Activated CD8-positive, alpha-beta memory T cell treated with anti-CD3 and anti-CD28 coated beads for 24 hours (primary cell): ENCODE results near the gene CACNB4.

ENCODE experiments used
- DNase-seq: peaks from one replicate; pipeline ENCODE4 v3.0.0-alpha.2; 2020

CACNB4 gene

GRCh38 chr2:152086231-152086630 is 12.6 kb downstream of the CACNB4 start:
- DNase-seq: no peak

GRCh38 chr2:152084076-152084475 is 14.8 kb downstream of the CACNB4 start:
- no peak for DNase-seq

GRCh38 chr2:152083202-152083875 is 15.5 kb downstream of the CACNB4 start:
- no peak for DNase-seq

GRCh38 chr2:152078662-152079061 is 20.2 kb downstream of the CACNB4 start:
- DNase-seq: no peak

- DNase-seq: no peak
Measured at GRCh38 chr2:152078023-152078422, 20.8 kb downstream of the CACNB4 start.

- no peak for DNase-seq
Measured at GRCh38 chr2:152075461-152076050, 23.3 kb downstream of the CACNB4 start.

GRCh38 chr2:152072011-152072410 is 26.8 kb downstream of the CACNB4 start:
- DNase-seq: no peak

GRCh38 chr2:152071518-152071917 is 27.3 kb downstream of the CACNB4 start:
- no peak for DNase-seq

- DNase-seq: no peak
Measured at GRCh38 chr2:152071092-152071491, 27.8 kb downstream of the CACNB4 start.

- DNase-seq: no peak
Measured at GRCh38 chr2:152068226-152068625, 30.6 kb downstream of the CACNB4 start.

- DNase-seq: no peak
Measured at GRCh38 chr2:152067823-152068222, 31.0 kb downstream of the CACNB4 start.

- no peak for DNase-seq
Measured at GRCh38 chr2:152065945-152066344, 32.9 kb downstream of the CACNB4 start.

GRCh38 chr2:152064001-152064400 is 34.8 kb downstream of the CACNB4 start:
- DNase-seq: no peak

GRCh38 chr2:152063325-152063924 is 35.4 kb downstream of the CACNB4 start:
- DNase-seq: no peak

- DNase-seq: no peak
Measured at GRCh38 chr2:152062125-152063091, 36.4 kb downstream of the CACNB4 start.

GRCh38 chr2:152061383-152061782 is 37.5 kb downstream of the CACNB4 start:
- DNase-seq: no peak

GRCh38 chr2:152058655-152059054 is 40.2 kb downstream of the CACNB4 start:
- no peak for DNase-seq

- no peak for DNase-seq
Measured at GRCh38 chr2:152056418-152056817, 42.4 kb downstream of the CACNB4 start.

- DNase-seq: no peak
Measured at GRCh38 chr2:152055366-152056108, 43.3 kb downstream of the CACNB4 start.

GRCh38 chr2:152054593-152054992 is 44.3 kb downstream of the CACNB4 start:
- no peak for DNase-seq

GRCh38 chr2:152051436-152051835 is 47.4 kb downstream of the CACNB4 start:
- DNase-seq: no peak

- no peak for DNase-seq
Measured at GRCh38 chr2:152050915-152051314, 47.9 kb downstream of the CACNB4 start.

- DNase-seq: no peak
Measured at GRCh38 chr2:152050341-152050740, 48.5 kb downstream of the CACNB4 start.
